ENCODE data around the gene ZBTB39. TPM values are rescaled to one million over a fixed set of nuclear protein-coding genes. Genes with fewer than 3 reads are reported as not detected.

ZBTB39 gene
- total RNA-seq, 1 donor from 2014 or later, result 6.4 TPM

- H3K27me3 Mint-ChIP-seq (ENCODE audit: unreplicated experiment), result no peaks in the 10 kb centered on the region
- H3K9me3 Mint-ChIP-seq (ENCODE audit: unreplicated experiment), result no peaks in the 10 kb centered on the region
- no peak overlapping the region for H3K4me3 Mint-ChIP-seq (ENCODE audit: unreplicated experiment)
- H3K4me1 Mint-ChIP-seq (ENCODE audit: unreplicated experiment), result no peaks in the 10 kb centered on the region
- H3K36me3 Mint-ChIP-seq (ENCODE audit: unreplicated experiment), result peaks cover 38% of the 10 kb centered on the region
- TF ChIP-seq, protein P1, sequence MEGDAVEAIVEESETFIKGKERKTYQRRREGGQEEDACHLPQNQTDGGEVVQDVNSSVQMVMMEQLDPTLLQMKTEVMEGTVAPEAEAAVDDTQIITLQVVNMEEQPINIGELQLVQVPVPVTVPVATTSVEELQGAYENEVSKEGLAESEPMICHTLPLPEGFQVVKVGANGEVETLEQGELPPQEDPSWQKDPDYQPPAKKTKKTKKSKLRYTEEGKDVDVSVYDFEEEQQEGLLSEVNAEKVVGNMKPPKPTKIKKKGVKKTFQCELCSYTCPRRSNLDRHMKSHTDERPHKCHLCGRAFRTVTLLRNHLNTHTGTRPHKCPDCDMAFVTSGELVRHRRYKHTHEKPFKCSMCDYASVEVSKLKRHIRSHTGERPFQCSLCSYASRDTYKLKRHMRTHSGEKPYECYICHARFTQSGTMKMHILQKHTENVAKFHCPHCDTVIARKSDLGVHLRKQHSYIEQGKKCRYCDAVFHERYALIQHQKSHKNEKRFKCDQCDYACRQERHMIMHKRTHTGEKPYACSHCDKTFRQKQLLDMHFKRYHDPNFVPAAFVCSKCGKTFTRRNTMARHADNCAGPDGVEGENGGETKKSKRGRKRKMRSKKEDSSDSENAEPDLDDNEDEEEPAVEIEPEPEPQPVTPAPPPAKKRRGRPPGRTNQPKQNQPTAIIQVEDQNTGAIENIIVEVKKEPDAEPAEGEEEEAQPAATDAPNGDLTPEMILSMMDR (IDR thresholded peaks at IDR 0.05), result no peak
- DNase-seq (ENCODE audit: extremely low spot score, unreplicated experiment), result no peak
- H3K27ac Mint-ChIP-seq (ENCODE audit: unreplicated experiment), result no peak overlapping the region
Measured at GRCh38 chr12:56999456-56999855, 6.9 kb downstream of the ZBTB39 start.

- Mint-ChIP-seq H3K9me3 (ENCODE audit: unreplicated experiment) (no peaks in the 10 kb centered on the region), H3K36me3 (ENCODE audit: unreplicated experiment) (peaks cover 34% of the 10 kb centered on the region), H3K4me1 (ENCODE audit: unreplicated experiment) (no peaks in the 10 kb centered on the region), H3K4me3 (ENCODE audit: unreplicated experiment) (no peak overlapping the region), H3K27ac (ENCODE audit: unreplicated experiment) (no peak overlapping the region), H3K27me3 (ENCODE audit: unreplicated experiment) (no peaks in the 10 kb centered on the region)
- TF ChIP-seq, protein P1 (IDR thresholded peaks at IDR 0.05), result no peak
- no peak for DNase-seq (ENCODE audit: extremely low spot score, unreplicated experiment)
Measured at GRCh38 chr12:56998981-56999380, 7.4 kb downstream of the ZBTB39 start.

DNA sequence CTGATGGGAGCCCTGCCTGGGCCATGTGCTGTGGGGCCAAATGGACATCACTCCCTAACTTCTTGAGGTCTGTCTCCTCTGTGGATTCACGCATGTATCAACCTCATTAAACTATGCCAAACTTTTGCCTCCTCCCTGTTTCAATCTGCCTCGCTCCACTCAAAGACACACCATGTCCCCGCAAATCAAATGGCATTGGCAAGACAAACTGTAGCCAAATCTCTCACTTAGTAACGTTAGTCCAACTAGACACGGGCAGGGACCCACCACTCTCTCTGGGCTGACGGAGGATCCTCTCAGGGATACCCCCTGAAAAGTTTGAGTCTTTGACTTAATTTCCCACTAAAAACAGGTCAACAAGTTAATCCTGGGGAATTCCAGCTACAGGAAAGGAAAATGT, 8.0 kb downstream of the ZBTB39 start:
- no peaks in the 10 kb centered on the region for H3K4me1 Mint-ChIP-seq (ENCODE audit: unreplicated experiment)
- no peaks in the 10 kb centered on the region for H3K9me3 Mint-ChIP-seq (ENCODE audit: unreplicated experiment)
- H3K4me3 Mint-ChIP-seq (ENCODE audit: unreplicated experiment), result no peak overlapping the region
- H3K27ac Mint-ChIP-seq (ENCODE audit: unreplicated experiment), result no peak overlapping the region
- H3K36me3 Mint-ChIP-seq (ENCODE audit: unreplicated experiment), result peaks cover 30% of the 10 kb centered on the region
- no peaks in the 10 kb centered on the region for H3K27me3 Mint-ChIP-seq (ENCODE audit: unreplicated experiment)
- no peak for DNase-seq (ENCODE audit: extremely low spot score, unreplicated experiment)
- TF ChIP-seq, protein P1 (IDR thresholded peaks at IDR 0.05), result no peak

GRCh38 chr12:56996793-56997545, 9.4 kb downstream of the ZBTB39 start:
- no peak for DNase-seq (ENCODE audit: extremely low spot score, unreplicated experiment)
- Mint-ChIP-seq H3K9me3 (ENCODE audit: unreplicated experiment) (no peaks in the 10 kb centered on the region), H3K4me3 (ENCODE audit: unreplicated experiment) (no peak overlapping the region), H3K27me3 (ENCODE audit: unreplicated experiment) (no peaks in the 10 kb centered on the region), H3K36me3 (ENCODE audit: unreplicated experiment) (peaks cover 16% of the 10 kb centered on the region), H3K4me1 (ENCODE audit: unreplicated experiment) (no peaks in the 10 kb centered on the region), H3K27ac (ENCODE audit: unreplicated experiment) (no peak overlapping the region)
- TF ChIP-seq, protein P1 (IDR thresholded peaks at IDR 0.05), result no peak

- DNase-seq (ENCODE audit: extremely low spot score, unreplicated experiment), result peak; percentile 70
- Mint-ChIP-seq H3K9me3 (ENCODE audit: unreplicated experiment) (no peaks in the 10 kb centered on the region), H3K27me3 (ENCODE audit: unreplicated experiment) (peaks cover 4% of the 10 kb centered on the region), H3K4me3 (ENCODE audit: unreplicated experiment) (no peak overlapping the region), H3K27ac (ENCODE audit: unreplicated experiment) (no peak overlapping the region), H3K36me3 (ENCODE audit: unreplicated experiment) (peaks cover 13% of the 10 kb centered on the region), H3K4me1 (ENCODE audit: unreplicated experiment) (no peaks in the 10 kb centered on the region)
- TF ChIP-seq, protein P1 (IDR thresholded peaks at IDR 0.05), result no peak
Measured at GRCh38 chr12:56995930-56996496, 10.3 kb downstream of the ZBTB39 start.
